ENCODE results near the gene HSPA1B. TPM values are rescaled to one million over a fixed set of nuclear protein-coding genes. Genes with fewer than 3 reads are reported as not detected.

The HSPA1B gene
- total RNA-seq, 1 experiment from 2014 or later: 85.1 TPM

GRCh38 chr6:31871046-31871659, 43.6 kb downstream of the HSPA1B start:
- H3K9ac ChIP-seq (ENCODE audit: extremely low read depth, insufficient read length, low read length): no peak overlapping the region
- no peak overlapping the region for H2BK12ac ChIP-seq (ENCODE audit: insufficient read length, low read depth, low read length)
- no peaks in the 10 kb centered on the region; the same call in 1 of the 2 replicates for H3K27me3 Mint-ChIP-seq (ENCODE audit: low read depth)
- H4K8ac ChIP-seq (replicated peaks; ENCODE audit: insufficient read length, low read depth, low read length): no peak overlapping the region
- peaks cover 3% of the 10 kb centered on the region; the same call in 1 of the 2 replicates for H3K4me1 ChIP-seq (ENCODE audit: insufficient read depth, low read length)
- no peak overlapping the region for H2AK5ac ChIP-seq (ENCODE audit: insufficient read length, low read length)
- DNase-seq: no peak
- peak overlapping the region in 1 of 2 experiments; percentile 27; a peak in 1 of 5 replicates for H3K4me3 Mint-ChIP-seq
- no peaks in the 10 kb centered on the region for H3K36me3 Mint-ChIP-seq (ENCODE audit: insufficient read depth in 1 of 3, low read depth in 3 of 3)
- H2BK5ac ChIP-seq (ENCODE audit: insufficient read length, low read length): no peak overlapping the region
- WGBS (ENCODE audit: extremely low coverage, insufficient read length, low lambda C conversion rate): no CpG with 5 or more reads among the region's 9 CpGs
- TF ChIP-seq, protein P1, sequence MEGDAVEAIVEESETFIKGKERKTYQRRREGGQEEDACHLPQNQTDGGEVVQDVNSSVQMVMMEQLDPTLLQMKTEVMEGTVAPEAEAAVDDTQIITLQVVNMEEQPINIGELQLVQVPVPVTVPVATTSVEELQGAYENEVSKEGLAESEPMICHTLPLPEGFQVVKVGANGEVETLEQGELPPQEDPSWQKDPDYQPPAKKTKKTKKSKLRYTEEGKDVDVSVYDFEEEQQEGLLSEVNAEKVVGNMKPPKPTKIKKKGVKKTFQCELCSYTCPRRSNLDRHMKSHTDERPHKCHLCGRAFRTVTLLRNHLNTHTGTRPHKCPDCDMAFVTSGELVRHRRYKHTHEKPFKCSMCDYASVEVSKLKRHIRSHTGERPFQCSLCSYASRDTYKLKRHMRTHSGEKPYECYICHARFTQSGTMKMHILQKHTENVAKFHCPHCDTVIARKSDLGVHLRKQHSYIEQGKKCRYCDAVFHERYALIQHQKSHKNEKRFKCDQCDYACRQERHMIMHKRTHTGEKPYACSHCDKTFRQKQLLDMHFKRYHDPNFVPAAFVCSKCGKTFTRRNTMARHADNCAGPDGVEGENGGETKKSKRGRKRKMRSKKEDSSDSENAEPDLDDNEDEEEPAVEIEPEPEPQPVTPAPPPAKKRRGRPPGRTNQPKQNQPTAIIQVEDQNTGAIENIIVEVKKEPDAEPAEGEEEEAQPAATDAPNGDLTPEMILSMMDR (conservative IDR thresholded peaks at IDR 0.05): no peak
- H3K4ac ChIP-seq (ENCODE audit: low read depth, low read length): no peak overlapping the region
- no peak overlapping the region for H4K91ac ChIP-seq (ENCODE audit: insufficient read length, low read depth, low read length)
- no peak overlapping the region for H3K18ac ChIP-seq (ENCODE audit: insufficient read length, low read depth, low read length)
- no peaks in the 10 kb centered on the region for H3K9me3 Mint-ChIP-seq
- H2BK120ac ChIP-seq (ENCODE audit: low read depth, low read length, poor library complexity, severe bottlenecking): no peak overlapping the region
- H3K23me2 ChIP-seq (ENCODE audit: insufficient read length, low read depth, low read length, poor library complexity, severe bottlenecking): no peaks in the 10 kb centered on the region
- no peak overlapping the region for H3K27ac ChIP-seq (ENCODE audit: insufficient read length, low read depth, low read length)
- H4K5ac ChIP-seq (ENCODE audit: insufficient read length, low read depth, low read length): no peak overlapping the region
- no peak overlapping the region for H3K23ac ChIP-seq (ENCODE audit: insufficient read length, low read depth, low read length)
- H3K9me3 ChIP-seq (ENCODE audit: control insufficient read depth, low read depth, low read length): no peaks in the 10 kb centered on the region
- no peaks in the 10 kb centered on the region for H4K20me1 ChIP-seq (ENCODE audit: control insufficient read depth, insufficient read depth, insufficient read length)
- no peaks in the 10 kb centered on the region for H3K79me1 ChIP-seq (ENCODE audit: insufficient read depth, low read depth, low read length, poor library complexity, severe bottlenecking)
- peaks cover 10 to 26% of the 10 kb centered on the region in 2 experiments for H3K4me1 Mint-ChIP-seq
- no peak overlapping the region; the same call in 1 of the 2 replicates for H3K14ac ChIP-seq (ENCODE audit: insufficient read depth, low read length)
- no peak overlapping the region for H3K4me2 ChIP-seq (ENCODE audit: insufficient read depth, insufficient read length, low read length)
- H3T11ph ChIP-seq (ENCODE audit: low read length): no peak overlapping the region
- peak overlapping the region in 1 of 3 experiments; percentile 67; a peak in 2 of 7 replicates for H3K27ac Mint-ChIP-seq
- H2AFZ ChIP-seq (ENCODE audit: low read length): no peak overlapping the region
- H2BK20ac ChIP-seq (ENCODE audit: low read depth, low read length, poor library complexity, severe bottlenecking): no peak overlapping the region
- H3K56ac ChIP-seq (ENCODE audit: insufficient read length, low read depth, low read length): no peak overlapping the region
- H3K79me2 ChIP-seq (ENCODE audit: insufficient read depth, low read length): no peaks in the 10 kb centered on the region
- H3K27me3 ChIP-seq (ENCODE audit: insufficient read depth, low read length): no peaks in the 10 kb centered on the region
- no peak overlapping the region for H2BK15ac ChIP-seq (ENCODE audit: low read depth, low read length)

Measured in H9 (cell line).